Measurements from ENCODE around the gene BICRA.

DNA sequence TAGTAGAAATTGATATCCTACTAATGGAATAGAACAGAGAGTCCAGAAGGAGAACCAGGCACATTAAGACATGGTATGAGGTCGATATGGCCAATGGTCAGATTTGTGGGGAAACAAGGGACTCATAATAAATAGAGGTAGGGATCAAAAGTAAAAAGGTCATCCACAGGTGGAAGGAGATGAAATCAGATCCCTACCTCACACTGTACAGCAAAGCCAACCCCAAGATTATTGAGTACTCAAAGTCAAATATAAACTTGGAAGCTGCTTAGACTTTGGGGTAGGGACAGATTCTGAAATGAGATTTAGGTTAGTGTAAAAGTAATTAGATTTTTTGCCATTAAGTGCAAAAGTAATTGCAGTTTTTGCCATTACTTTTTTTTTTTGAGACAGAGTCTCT lies 40.7 kb downstream of the BICRA start:
- TF ChIP-seq, protein P1, sequence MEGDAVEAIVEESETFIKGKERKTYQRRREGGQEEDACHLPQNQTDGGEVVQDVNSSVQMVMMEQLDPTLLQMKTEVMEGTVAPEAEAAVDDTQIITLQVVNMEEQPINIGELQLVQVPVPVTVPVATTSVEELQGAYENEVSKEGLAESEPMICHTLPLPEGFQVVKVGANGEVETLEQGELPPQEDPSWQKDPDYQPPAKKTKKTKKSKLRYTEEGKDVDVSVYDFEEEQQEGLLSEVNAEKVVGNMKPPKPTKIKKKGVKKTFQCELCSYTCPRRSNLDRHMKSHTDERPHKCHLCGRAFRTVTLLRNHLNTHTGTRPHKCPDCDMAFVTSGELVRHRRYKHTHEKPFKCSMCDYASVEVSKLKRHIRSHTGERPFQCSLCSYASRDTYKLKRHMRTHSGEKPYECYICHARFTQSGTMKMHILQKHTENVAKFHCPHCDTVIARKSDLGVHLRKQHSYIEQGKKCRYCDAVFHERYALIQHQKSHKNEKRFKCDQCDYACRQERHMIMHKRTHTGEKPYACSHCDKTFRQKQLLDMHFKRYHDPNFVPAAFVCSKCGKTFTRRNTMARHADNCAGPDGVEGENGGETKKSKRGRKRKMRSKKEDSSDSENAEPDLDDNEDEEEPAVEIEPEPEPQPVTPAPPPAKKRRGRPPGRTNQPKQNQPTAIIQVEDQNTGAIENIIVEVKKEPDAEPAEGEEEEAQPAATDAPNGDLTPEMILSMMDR (IDR thresholded peaks at IDR 0.05): no peak
- TF ChIP-seq POLR2A (IDR thresholded peaks at IDR 0.05): no peak

Data from vagina (tissue), 2 donors.